Mammary epithelial cell (primary cell): Measurements from ENCODE around the gene KCNIP2.

Experiments
- CTCF ChIP-seq, 2 donors: IDR thresholded peaks in 1 of 2; conservative IDR thresholded peaks in 1 of 2; 2 replicates each; pipeline ENCODE4 v1.5.1; 2011 to 2012; ENCODE audit warnings: inconsistent platforms in 2 of 2, low read length in 2 of 2, mild to moderate bottlenecking in 2 of 2, control low read depth in 1 of 2, low read depth in 1 of 2; ENCODE audit not compliant: insufficient read depth in 1 of 2; ENCODE audit errors: extremely low read depth in 1 of 2
- EZH2 ChIP-seq: IDR thresholded peaks from 2 replicates; pipeline ENCODE4 v1.6.1; 2012; ENCODE audit warnings: low read length, inconsistent platforms, borderline replicate concordance

GRCh38 chr10:101783736-101784118 lies 59.9 kb downstream of the KCNIP2 start:
- TF ChIP-seq CTCF (conservative IDR thresholded peaks at IDR 0.05 in 1 of 2, IDR thresholded peaks at IDR 0.05 in 1 of 2; ENCODE audit: extremely low read depth in 1 of 2, insufficient read depth in 1 of 2, low read depth in 1 of 2, low read length in 2 of 2) (no peak), EZH2 (no peak)
